ENCODE results near the gene ENTR1.
A peak's percentile ranks its signal among the peaks of the same experiment; 100 is the strongest.
"Not testable (repeated sequence)": the region's sequence is repeated elsewhere in the genome, so short reads cannot be mapped to it uniquely, and the experiment has no call there.

ENTR1 gene

DNA sequence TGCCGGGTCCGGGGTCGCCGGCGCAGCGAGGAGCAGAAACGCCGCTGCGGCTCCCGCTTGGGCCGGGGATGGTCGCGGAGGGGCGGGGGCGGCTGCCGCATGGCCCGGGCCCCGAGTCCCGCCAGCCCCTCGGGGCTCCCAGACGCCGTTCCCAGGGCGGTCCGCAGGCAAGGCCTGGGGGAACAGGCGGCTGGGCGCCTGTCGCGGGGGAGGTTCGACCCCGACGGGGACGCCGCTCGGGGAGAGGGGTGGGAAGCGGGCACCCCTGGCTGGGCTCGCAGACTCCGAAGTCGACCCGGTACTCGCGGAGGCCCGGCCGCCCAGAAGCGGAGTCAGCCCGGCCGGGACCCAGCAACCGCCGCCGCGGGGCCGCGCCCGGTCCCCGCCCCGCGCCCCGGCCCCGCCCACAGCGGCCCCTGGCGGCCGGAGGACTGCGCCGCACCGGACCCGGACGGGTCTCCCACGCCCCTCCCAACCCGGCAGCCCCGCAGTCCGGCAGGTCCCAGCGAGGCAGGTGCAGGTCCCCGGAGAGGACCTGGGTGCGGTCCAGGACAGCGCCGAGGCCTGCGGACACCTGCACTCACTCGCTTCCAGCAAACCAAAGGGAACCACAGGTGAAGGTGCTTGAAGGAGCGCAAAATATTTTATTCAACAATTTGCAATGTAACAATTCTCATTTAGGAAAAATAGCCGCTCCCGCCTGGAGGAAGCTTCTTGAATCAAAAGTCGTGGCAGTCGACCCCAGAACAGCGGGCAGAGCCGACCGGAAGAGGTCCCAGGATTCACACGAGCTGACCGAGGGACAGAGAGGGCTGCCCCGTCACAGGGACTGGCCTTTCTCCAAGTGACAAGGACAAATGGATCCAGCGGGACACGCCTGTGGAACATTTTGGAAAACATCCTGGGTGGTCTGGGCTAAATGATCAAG lies 29.3 kb upstream of the ENTR1 start, which contains the start of gene INPP5E:
TSS of gene INPP5E (minus strand) at position 365 of the 928 bp plus-strand sequence. CDS start 426 bp downstream, outside the sequence.
- FAIRE-seq (peak; percentile 9), DNase-seq (ENCODE audit: insufficient read length, low spot score) (peak; percentile 80)

DNA sequence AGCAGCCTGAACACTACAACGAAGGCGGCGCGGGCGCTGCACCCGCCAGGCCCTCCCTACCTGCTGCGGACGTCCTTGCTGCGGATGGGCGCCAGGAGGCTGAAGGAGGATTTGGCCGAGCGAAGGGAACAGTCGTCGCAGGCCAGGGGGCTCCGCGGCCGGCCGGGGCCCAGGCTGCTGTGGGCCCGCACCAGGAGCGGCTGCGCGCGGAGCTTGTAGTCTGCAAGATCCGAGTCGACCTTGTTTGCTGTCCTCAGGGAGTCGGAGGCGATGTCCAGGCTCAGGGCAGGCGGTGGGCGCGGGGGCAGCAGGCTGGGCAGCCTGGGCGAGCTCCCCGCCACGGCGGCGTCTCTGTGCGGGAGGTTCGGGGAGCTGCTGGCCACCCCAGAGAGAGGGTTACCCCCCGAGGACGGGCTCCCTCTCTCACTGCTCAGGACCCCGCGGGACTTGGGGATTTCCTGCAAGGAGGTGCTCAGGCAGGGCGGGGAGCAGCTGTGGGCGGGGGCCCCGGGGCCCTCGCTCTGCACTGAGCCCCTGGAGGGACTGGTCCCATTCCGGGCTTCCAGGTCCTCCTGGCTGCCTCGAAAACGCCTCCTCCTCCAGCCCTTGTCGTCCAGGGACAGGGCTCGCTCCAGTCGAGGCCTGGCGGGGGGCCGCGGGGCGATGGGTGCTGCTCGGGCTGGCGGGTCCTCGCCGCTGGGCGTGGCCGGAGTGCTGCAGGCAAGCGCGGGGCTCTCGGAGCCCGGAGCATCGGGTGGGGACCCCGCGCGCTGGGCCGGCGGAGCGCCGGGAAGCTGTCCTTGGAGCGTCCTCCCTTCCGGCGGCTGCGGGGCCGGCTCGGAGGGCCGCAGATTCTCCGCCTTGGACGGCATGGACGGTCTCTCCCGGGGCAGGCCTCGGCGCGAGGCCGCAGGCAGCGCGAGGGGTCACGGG lies 28.4 kb upstream of the ENTR1 start:
- DNase-seq (ENCODE audit: insufficient read length, low spot score) = peak; percentile 28
- FAIRE-seq = no peak

- DNase-seq (ENCODE audit: insufficient read length, low spot score) (no peak), FAIRE-seq (no peak)
Observed at GRCh38 chr9:136437839-136438547, 27.6 kb upstream of the ENTR1 start.

DNA sequence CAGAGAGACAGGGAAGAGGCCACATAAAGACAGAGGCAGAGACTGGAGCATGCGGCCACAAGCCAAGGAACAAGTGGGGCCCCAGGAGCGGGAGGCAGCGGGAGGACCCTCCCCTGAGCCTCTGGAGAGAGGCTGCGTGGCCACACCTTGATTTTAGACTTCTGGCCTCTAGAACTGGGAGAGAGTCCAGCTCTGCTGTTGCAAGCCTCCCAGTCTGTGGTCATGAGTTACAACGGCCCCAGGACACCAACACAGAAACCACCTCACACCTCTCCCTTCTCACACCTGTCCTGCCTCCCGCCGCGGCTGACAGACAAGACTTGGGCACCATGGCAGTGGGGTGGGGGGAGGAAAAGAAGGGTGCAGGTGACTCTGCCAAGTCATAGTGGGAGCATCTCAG lies 27.0 kb upstream of the ENTR1 start:
- no peak for FAIRE-seq
- DNase-seq (ENCODE audit: insufficient read length, low spot score) = no peak

DNA sequence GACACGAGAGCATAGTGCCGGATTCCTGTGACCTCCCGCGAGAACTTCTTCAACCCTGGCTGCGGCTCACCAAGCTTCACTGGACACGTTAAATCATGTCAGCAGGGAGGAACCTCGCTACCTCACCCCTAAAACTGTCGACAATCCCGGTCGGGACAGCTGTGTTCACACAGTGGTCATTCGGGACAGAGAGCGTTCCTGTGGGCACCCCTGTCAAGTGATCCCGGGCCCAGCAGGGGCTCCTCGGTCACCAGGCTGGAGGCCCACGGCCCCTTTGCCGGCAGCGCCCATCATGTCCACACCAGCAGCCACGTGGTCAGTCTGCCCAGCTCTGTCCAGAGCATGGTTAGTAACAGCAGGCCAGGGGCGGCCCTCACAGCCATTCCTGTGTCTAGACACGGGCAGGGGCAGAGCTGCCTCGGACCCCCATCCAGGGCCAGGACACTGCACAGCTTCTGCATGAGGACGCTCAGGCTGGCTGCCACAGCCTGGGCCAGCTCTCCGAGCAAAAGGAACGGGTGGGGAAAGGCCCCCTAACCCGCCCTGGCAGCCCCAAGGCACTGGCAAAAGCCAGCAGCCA lies 25.7 kb upstream of the ENTR1 start:
- FAIRE-seq = no peak

GRCh38 chr9:136434580-136435169 lies 24.3 kb upstream of the ENTR1 start:
- FAIRE-seq = no peak
- no peak for DNase-seq (ENCODE audit: insufficient read length, low spot score)

More for the DNA sequence above, 25.7 kb upstream of the ENTR1 start:
- no peak for DNase-seq (ENCODE audit: insufficient read length, low spot score)

DNA sequence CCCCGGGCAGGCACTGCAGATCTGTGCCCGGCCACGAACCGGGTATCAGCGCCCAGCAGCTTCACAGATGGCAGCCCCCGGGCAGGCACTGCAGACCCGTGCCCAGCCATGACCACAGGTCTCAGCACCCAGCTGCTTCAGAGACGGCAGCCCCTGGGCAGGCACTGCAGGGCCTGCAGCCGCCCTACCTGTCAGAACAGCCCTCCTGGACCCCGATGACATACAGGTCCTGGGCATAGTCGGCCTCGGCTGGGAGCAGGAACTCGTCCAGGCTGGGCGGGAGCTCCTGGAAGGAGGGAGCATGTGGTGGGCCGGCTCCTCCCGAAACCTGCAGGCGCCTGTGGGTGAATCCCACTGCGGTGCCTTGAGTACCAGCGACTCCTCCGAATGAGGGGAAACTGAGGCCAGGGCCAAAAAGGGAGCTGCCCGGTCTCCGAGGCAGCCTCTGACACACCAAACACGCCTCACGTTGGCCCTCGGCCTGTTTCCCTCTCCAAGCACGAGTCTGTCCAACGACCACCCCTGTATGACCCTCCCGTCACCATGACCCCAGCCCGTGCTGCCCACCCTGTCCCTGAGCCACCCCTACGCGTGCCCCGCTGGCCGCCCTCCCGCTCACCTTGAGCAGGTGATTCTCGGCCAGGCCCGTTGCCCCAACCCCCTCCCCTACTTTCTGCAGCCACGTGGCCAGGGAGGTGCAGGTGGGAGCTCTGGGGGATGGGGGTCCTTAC lies 23.6 kb upstream of the ENTR1 start:
- FAIRE-seq (no peak), DNase-seq (ENCODE audit: insufficient read length, low spot score) (no peak)

DNA sequence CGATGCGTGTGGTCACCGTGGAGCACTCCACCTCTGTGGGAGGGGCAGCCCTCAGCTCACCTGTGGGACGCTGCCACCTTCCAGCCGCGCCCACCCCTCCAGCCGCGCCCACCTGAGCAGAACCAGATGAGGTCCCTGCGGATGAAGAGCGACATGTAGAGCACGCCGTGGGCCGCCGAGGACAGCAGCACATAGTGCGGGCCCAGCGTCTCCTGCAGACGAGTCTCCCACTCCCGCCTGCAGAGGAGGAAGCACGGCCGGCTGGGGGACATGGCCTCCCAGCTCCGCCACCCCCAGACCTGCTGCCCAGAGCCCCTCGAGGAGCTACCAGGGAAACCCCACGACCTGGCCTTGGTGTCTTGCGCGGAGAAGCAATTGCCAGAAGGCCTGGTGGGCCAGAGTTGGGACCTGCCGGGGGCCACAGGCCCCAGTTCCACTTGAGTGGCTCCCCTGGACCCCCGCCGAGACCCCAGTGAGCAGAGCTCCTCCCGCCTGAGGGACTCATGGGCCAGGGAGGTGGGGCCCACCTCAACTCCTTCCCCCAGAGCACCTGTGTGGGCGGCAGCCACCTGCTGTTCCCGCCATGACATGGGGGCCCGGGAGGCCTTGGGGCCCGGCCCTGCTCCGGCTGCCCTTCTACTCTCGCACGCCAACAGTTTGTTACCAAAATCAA lies 22.8 kb upstream of the ENTR1 start:
- no peak for FAIRE-seq
- no peak for DNase-seq (ENCODE audit: insufficient read length, low spot score)

DNA sequence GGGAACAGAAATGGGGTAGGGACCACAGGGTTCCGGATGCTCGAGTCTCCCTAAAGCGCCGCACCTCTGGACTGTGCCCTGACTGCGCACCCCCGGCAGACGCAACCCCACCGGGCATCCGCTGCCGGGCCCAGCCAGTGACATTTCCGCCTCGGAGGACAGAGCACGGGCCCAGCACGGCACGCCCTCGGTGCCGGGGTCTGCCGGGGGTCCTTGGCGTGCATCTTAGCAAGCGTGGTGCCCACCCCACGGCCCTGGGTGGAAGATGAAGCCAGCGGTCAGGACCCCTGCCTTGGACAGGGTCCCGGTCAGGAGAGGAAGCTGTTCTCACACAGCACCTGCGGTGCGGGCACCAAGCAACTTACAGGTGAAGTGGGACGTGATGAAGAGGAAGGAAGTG lies 22.2 kb upstream of the ENTR1 start:
- FAIRE-seq (no peak), DNase-seq (ENCODE audit: insufficient read length, low spot score) (no peak)

GRCh38 chr9:136431782-136432350 lies 21.5 kb upstream of the ENTR1 start:
- DNase-seq (ENCODE audit: insufficient read length, low spot score) = no peak
- FAIRE-seq = no peak

GRCh38 chr9:136430588-136431234 lies 20.3 kb upstream of the ENTR1 start:
- no peak for DNase-seq (ENCODE audit: insufficient read length, low spot score)
- no peak for FAIRE-seq

GRCh38 chr9:136429683-136430491 lies 19.5 kb upstream of the ENTR1 start:
- FAIRE-seq (no peak), DNase-seq (ENCODE audit: insufficient read length, low spot score) (no peak)

DNA sequence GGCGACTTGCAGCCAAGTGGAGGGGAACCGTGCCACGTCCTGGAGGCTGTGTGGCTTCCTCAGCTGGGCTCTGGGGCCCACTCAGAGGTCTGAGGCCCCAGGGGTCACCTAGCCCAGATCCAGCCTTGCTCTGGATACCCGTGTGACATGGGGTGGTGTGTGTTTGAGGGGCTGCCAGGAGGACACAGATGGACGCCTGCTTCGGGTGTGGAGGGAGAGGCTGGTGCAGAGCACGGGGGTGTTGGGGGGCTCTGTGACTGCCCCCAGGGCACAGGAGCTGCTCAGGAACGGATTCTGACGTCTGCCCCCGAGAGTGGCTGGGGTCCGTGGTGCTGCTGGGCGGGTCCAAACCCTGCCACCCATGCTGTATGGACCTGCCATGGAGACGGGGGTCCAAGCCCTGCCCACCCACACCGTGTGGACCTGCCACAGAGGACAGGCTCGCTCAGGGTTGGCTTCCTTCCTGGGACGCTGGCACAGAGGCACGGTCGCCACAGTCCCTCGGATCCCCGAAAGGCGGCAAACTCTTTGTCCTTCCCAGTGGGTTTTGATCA lies 18.7 kb upstream of the ENTR1 start:
- DNase-seq (ENCODE audit: insufficient read length, low spot score) = no peak
- no peak for FAIRE-seq

DNA sequence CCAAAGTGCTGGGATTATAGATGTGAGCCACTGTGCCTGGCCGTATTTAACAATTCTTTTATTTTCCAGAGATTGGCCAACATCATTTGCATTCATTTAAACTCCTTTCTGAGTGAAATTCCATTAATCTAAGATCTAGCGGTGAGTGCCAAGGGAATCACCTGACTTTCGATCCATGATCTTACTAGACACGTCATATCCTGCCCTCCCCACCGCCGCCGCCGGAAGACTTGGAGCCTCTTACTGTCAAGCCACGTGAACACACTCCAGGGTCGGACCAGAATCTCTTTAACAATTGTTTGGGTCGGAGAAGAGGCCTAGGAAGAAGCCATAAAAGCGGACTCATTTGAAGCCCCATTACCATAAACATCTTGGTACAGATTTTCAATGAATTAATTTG lies 16.4 kb upstream of the ENTR1 start:
- no peak for FAIRE-seq
- no peak for DNase-seq (ENCODE audit: insufficient read length, low spot score)

GRCh38 chr9:136425367-136425766 lies 15.0 kb upstream of the ENTR1 start:
- FAIRE-seq; DNase-seq (ENCODE audit: insufficient read length, low spot score): not testable (repeated sequence)

- FAIRE-seq (no peak), DNase-seq (ENCODE audit: insufficient read length, low spot score) (no peak)
Observed at GRCh38 chr9:136424750-136425362, 14.4 kb upstream of the ENTR1 start.
